Measurements from ENCODE around the gene SLC24A4.

Gene SLC24A4

DNA sequence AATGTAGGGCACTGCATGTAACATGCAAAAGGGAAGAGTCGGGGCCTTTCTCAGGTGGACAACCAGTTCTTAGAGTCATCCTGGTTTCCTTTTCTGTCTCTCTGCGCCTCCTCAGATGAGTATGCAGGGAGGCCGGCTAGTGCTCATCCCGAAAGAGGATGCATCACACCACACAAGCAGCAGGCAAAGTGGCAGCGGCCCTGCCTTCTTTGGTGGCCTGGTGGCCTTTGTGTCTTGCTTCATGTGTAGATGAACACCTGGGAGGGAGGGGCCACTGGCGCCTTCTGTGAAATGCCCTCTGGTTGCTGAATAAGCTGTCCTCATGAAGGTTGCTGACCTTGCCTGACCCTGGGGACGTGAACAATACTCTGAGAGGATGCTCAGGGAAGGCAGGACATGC, 18.0 kb downstream of the SLC24A4 start:
- Histone ChIP-seq H3K79me2 (ENCODE audit: control insufficient read depth, insufficient read depth, low read length, unreplicated experiment) (no peaks in the 10 kb centered on the region), H3K4me3 (ENCODE audit: low read depth, low read length) (no peak overlapping the region), H3K27me3 (ENCODE audit: insufficient read depth, low read length) (peaks cover 80% of the 10 kb centered on the region), H3K4me1 (ENCODE audit: control insufficient read depth, insufficient read depth, low read length, unreplicated experiment) (no peaks in the 10 kb centered on the region), H3K27ac (ENCODE audit: low read depth, low read length) (no peak overlapping the region), H2AFZ (ENCODE audit: low read length, unreplicated experiment) (no peak overlapping the region), H3K36me3 (ENCODE audit: insufficient read depth, low read length) (no peaks in the 10 kb centered on the region)

DNA sequence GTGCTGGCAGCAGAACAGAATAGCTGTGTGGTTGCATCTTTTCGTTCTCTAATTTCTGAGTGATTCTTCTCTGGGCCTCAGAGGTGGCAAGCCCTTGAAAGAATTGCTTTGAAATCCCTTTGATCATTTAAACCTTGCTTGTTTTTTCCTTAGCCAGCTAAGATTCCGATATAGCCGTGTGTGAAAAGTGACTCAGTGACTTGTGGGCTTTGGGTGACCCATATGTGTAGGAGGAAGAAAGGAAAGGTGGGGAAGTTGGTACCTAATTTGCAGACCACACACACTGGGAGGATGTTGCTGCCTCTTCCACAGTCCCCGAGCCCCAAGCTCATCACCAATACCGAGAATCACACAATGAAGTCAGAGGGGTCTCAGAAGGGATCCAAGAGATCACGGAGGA, 18.8 kb downstream of the SLC24A4 start:
- H3K27ac ChIP-seq (ENCODE audit: low read depth, low read length), result no peak overlapping the region
- H3K79me2 ChIP-seq (ENCODE audit: control insufficient read depth, insufficient read depth, low read length, unreplicated experiment), result no peaks in the 10 kb centered on the region
- H3K4me1 ChIP-seq (ENCODE audit: control insufficient read depth, insufficient read depth, low read length, unreplicated experiment), result no peaks in the 10 kb centered on the region
- no peaks in the 10 kb centered on the region for H3K36me3 ChIP-seq (ENCODE audit: insufficient read depth, low read length)
- peaks cover 76% of the 10 kb centered on the region for H3K27me3 ChIP-seq (ENCODE audit: insufficient read depth, low read length)
- H2AFZ ChIP-seq (ENCODE audit: low read length, unreplicated experiment), result no peak overlapping the region
- H3K4me3 ChIP-seq (ENCODE audit: low read depth, low read length), result no peak overlapping the region

DNA sequence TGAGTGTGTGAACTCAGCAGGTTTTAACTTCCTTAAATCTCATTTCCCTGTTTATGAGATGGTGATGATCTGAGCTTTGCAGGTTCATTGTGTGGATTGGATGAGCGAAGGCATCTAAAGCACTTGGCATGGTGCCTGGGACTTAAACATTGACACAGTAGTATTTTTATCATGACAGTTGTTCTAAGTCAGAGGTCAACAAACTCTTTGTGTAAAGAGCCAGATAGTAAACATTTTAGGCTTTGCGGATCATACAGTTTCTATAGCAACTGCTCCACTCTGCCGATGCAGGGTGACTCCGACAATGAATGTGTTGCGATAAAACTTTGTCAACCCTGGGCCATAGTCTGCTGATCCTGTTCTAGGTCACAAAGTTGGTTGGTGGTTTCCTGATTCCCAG, 25.2 kb downstream of the SLC24A4 start:
- H3K4me3 ChIP-seq (ENCODE audit: low read depth, low read length), result no peak overlapping the region
- H3K4me1 ChIP-seq (ENCODE audit: control insufficient read depth, insufficient read depth, low read length, unreplicated experiment), result no peaks in the 10 kb centered on the region
- H2AFZ ChIP-seq (ENCODE audit: low read length, unreplicated experiment), result no peak overlapping the region
- H3K36me3 ChIP-seq (ENCODE audit: insufficient read depth, low read length), result no peaks in the 10 kb centered on the region
- H3K27me3 ChIP-seq (ENCODE audit: insufficient read depth, low read length), result peaks cover 70% of the 10 kb centered on the region
- H3K27ac ChIP-seq (ENCODE audit: low read depth, low read length), result no peak overlapping the region
- no peaks in the 10 kb centered on the region for H3K79me2 ChIP-seq (ENCODE audit: control insufficient read depth, insufficient read depth, low read length, unreplicated experiment)

DNA sequence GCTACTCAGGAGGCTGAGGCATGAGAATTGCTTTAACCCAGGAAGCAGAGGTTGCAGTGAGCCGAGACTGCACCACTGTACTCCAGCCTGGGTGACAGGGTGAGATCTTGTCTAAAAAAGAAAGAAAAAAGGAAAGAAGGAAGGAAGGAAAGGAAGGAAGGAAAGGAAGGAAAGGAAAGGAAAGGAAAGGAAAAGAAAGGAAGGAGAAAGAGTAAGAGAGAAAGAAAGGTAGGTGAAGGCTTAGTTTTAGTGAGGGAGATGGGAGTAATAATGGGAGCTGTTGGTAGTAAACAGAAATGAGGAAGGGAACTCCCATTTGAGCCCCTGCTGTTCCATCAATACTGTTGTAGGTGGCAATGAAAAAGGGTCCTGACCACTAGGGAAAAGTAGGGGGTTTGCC, 28.8 kb downstream of the SLC24A4 start:
- H3K27me3 ChIP-seq (ENCODE audit: insufficient read depth, low read length), result peaks cover 59% of the 10 kb centered on the region
- no peak overlapping the region for H3K4me3 ChIP-seq (ENCODE audit: low read depth, low read length)
- H3K36me3 ChIP-seq (ENCODE audit: insufficient read depth, low read length), result no peaks in the 10 kb centered on the region
- no peak overlapping the region for H3K27ac ChIP-seq (ENCODE audit: low read depth, low read length)
- no peaks in the 10 kb centered on the region for H3K79me2 ChIP-seq (ENCODE audit: control insufficient read depth, insufficient read depth, low read length, unreplicated experiment)
- H2AFZ ChIP-seq (ENCODE audit: low read length, unreplicated experiment), result no peak overlapping the region
- no peaks in the 10 kb centered on the region for H3K4me1 ChIP-seq (ENCODE audit: control insufficient read depth, insufficient read depth, low read length, unreplicated experiment)

DNA sequence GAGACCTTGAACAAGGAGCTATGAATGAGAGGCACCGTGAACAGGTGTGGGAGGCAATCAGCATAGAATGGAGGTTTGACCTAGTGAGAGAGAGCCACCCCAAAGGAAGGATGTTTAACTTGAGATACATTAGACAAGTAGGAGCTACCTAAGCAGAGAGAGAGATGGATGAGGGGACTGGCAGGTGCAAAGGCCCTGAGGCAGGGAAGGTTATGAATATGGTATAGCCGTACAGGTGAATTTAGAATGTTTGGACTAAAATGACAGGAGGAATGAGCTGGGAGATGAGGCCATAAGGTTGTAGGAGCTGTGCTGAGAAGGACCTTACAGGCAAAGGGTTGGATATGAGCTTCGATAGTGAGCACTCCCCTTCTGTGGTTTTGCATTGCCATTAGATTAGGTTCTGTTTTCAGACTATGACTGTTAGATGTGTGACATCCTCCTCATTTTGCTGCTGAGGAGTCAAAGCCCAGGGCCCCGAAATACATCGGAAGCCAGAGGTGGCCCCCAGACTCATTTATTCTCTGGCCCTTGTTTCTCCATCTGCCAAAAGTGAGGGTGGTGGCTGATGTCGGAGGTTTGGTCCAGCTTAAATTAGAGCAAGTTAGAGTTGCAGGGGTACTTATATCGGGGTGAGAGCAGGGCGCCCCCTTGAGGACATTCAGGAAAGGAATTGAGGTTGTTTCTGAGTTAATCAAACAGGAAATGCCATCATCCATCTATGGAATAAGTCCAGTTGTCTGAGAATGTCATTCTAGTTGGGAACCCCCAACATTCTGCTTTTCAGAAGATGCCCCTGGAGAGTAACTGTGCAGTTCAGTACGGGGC, 29.4 kb downstream of the SLC24A4 start:
- Histone ChIP-seq H3K4me3 (ENCODE audit: low read depth, low read length) (no peak overlapping the region), H3K27ac (ENCODE audit: low read depth, low read length) (no peak overlapping the region), H3K27me3 (ENCODE audit: insufficient read depth, low read length) (peaks cover 58% of the 10 kb centered on the region), H3K4me1 (ENCODE audit: control insufficient read depth, insufficient read depth, low read length, unreplicated experiment) (no peaks in the 10 kb centered on the region), H2AFZ (ENCODE audit: low read length, unreplicated experiment) (no peak overlapping the region), H3K36me3 (ENCODE audit: insufficient read depth, low read length) (no peaks in the 10 kb centered on the region), H3K79me2 (ENCODE audit: control insufficient read depth, insufficient read depth, low read length, unreplicated experiment) (no peaks in the 10 kb centered on the region)

DNA sequence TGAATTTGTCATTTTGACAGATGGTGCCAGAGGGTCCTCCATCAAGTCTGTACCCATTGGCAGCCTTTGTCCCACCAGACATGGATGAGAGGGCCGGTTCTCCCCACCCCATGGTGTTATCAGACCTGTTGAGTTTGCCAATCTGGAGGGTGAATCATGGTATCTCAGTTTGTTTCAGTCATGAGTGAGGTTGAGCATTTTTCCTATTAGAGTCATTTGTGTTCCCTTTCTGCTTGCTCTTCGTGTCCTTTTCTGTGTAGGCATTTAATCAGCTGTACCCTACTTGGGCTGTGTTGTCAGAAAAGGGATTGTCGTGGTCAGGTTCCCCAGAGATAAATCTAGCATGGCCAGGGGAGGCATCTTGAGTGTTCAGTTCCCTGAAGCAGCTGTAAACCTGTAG, 30.5 kb downstream of the SLC24A4 start:
- H2AFZ ChIP-seq (ENCODE audit: low read length, unreplicated experiment), result no peak overlapping the region
- H3K79me2 ChIP-seq (ENCODE audit: control insufficient read depth, insufficient read depth, low read length, unreplicated experiment), result no peaks in the 10 kb centered on the region
- H3K27me3 ChIP-seq (ENCODE audit: insufficient read depth, low read length), result peaks cover 57% of the 10 kb centered on the region
- H3K4me1 ChIP-seq (ENCODE audit: control insufficient read depth, insufficient read depth, low read length, unreplicated experiment), result no peaks in the 10 kb centered on the region
- H3K4me3 ChIP-seq (ENCODE audit: low read depth, low read length), result no peak overlapping the region
- H3K27ac ChIP-seq (ENCODE audit: low read depth, low read length), result no peak overlapping the region
- no peaks in the 10 kb centered on the region for H3K36me3 ChIP-seq (ENCODE audit: insufficient read depth, low read length)

DNA sequence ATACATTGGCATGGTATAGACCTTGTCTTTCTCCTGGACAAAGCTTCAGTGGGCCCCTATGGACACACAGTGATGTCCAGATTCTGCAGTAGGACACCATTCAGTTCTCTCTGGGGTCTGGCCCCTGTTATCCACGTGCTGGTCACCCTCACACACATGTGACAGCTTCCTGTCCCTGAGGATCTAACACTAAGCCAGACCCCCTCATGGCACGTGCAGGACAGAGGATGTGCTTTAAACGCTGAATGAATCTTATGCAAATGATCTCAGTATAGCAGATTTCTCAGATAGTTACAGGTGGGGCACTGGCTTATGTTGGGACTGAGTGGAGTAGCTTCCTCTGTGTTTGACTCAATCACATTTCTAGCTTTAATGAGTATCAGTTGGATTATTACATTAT, 33.7 kb downstream of the SLC24A4 start:
- Histone ChIP-seq H3K36me3 (ENCODE audit: insufficient read depth, low read length) (no peaks in the 10 kb centered on the region), H3K27me3 (ENCODE audit: insufficient read depth, low read length) (peaks cover 44% of the 10 kb centered on the region), H3K4me1 (ENCODE audit: control insufficient read depth, insufficient read depth, low read length, unreplicated experiment) (no peaks in the 10 kb centered on the region), H3K79me2 (ENCODE audit: control insufficient read depth, insufficient read depth, low read length, unreplicated experiment) (no peaks in the 10 kb centered on the region), H3K4me3 (ENCODE audit: low read depth, low read length) (no peak overlapping the region), H3K27ac (ENCODE audit: low read depth, low read length) (no peak overlapping the region), H2AFZ (ENCODE audit: low read length, unreplicated experiment) (no peak overlapping the region)

DNA sequence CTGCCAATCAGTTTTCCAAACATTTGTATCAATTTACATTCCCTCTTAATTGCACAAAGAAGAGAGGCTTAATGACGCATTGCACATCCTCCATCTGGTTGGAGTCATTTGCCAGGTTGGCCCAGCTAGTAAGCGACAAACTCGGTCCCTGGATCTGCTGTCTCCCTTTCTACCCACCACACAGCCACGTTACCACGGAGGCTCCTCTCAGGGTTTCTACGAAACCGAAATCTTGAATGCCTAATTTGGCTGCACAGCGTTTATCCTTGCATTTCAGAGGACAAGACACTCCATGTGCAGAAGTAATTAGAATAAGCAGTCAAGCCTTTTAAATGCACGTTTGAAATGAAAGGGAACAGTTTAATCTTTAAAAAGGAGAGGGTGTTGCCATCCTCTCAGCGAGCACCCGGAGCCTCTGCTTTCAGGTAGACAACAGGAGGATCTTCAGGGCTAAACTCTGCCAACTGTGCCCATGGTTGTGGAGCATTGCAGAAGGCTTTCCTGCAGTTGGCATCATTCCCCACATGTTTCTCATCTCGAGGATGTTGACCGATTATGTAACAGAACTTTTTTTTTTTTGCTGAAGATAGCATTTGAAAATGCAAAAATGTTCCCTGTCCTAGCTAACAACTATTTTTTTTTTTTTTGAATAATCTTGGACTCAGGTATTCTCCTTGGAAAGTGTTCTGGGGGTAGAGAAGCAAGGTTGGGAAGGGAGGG, 37.8 kb downstream of the SLC24A4 start:
- Histone ChIP-seq H3K27ac (ENCODE audit: low read depth, low read length) (no peak overlapping the region), H3K36me3 (ENCODE audit: insufficient read depth, low read length) (no peaks in the 10 kb centered on the region), H3K4me1 (ENCODE audit: control insufficient read depth, insufficient read depth, low read length, unreplicated experiment) (no peaks in the 10 kb centered on the region), H2AFZ (ENCODE audit: low read length, unreplicated experiment) (no peak overlapping the region), H3K27me3 (ENCODE audit: insufficient read depth, low read length) (peaks cover 74% of the 10 kb centered on the region), H3K79me2 (ENCODE audit: control insufficient read depth, insufficient read depth, low read length, unreplicated experiment) (no peaks in the 10 kb centered on the region), H3K4me3 (ENCODE audit: low read depth, low read length) (no peak overlapping the region)

DNA sequence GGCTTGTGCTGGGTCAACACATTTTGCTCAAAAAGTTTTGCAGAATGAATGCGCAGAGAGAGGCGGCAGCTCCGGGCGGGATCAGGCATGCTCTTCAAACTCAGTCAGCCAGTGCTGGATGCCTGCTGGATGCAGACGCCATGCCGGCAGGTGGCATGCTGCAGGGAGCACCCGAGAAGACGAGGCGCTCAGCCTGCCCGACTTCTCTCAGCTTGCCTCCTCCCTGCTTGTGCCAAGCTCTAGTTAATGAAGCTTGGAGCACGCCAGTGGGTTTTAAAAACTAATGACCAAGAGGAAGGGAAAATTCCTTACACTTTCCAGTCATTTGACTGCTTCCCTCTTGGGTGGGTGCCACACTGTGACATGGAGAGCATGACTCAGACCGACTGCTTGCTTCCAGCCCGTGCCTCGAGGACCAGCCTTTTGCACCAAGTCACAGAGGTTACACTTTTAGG, 39.8 kb downstream of the SLC24A4 start:
- Histone ChIP-seq H3K27me3 (ENCODE audit: insufficient read depth, low read length) (peaks cover 73% of the 10 kb centered on the region), H3K79me2 (ENCODE audit: control insufficient read depth, insufficient read depth, low read length, unreplicated experiment) (no peaks in the 10 kb centered on the region), H3K4me3 (ENCODE audit: low read depth, low read length) (no peak overlapping the region), H3K27ac (ENCODE audit: low read depth, low read length) (no peak overlapping the region), H3K36me3 (ENCODE audit: insufficient read depth, low read length) (no peaks in the 10 kb centered on the region), H3K4me1 (ENCODE audit: control insufficient read depth, insufficient read depth, low read length, unreplicated experiment) (no peaks in the 10 kb centered on the region), H2AFZ (ENCODE audit: low read length, unreplicated experiment) (no peak overlapping the region)

DNA sequence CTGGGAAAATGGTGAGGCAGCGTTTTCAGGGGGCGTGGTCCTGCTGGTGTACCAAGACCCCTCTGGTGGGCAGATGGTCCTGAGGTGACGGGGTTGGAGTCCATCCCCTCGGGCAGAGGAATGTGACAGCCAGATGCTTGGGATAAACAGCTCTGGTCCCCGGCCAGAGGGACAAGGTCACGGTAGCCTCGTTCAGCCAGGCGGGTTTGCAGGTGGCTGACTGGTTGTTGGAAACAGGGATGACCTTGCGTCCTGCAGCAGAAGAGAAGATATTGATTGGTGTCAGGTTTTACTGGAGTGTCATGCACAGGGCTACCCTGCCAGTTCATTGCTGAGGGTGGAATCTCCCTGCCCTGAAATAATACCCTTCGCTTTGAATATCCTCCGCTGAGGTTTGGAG, 43.3 kb downstream of the SLC24A4 start:
- Histone ChIP-seq H3K79me2 (ENCODE audit: control insufficient read depth, insufficient read depth, low read length, unreplicated experiment) (no peaks in the 10 kb centered on the region), H3K4me1 (ENCODE audit: control insufficient read depth, insufficient read depth, low read length, unreplicated experiment) (no peaks in the 10 kb centered on the region)

DNA sequence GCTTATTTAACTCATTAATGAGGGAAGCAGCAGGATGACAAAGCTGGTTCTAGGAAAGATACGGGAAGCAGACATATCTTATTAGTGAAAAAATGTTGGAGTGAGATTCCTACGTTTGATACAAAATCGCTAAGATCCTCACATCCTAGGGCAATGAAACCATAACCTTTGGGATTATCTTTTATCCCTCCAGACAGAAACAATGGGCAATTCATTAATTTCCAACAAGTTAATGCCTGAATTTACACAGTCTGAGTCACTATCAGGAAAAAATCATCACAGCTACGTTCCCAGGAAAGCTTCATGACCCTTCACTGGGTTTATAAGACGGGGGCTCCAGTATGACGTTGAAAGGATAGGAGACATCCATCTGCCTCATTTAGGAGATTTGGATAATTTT, 45.0 kb downstream of the SLC24A4 start:
- Histone ChIP-seq H3K36me3 (ENCODE audit: insufficient read depth, low read length) (no peaks in the 10 kb centered on the region), H3K4me3 (ENCODE audit: low read depth, low read length) (no peak overlapping the region), H3K79me2 (ENCODE audit: control insufficient read depth, insufficient read depth, low read length, unreplicated experiment) (no peaks in the 10 kb centered on the region), H2AFZ (ENCODE audit: low read length, unreplicated experiment) (no peak overlapping the region), H3K27me3 (ENCODE audit: insufficient read depth, low read length) (peaks cover 75% of the 10 kb centered on the region), H3K27ac (ENCODE audit: low read depth, low read length) (no peak overlapping the region), H3K4me1 (ENCODE audit: control insufficient read depth, insufficient read depth, low read length, unreplicated experiment) (no peaks in the 10 kb centered on the region)

More for the DNA sequence above, 43.3 kb downstream of the SLC24A4 start:
- H3K4me3 ChIP-seq (ENCODE audit: low read depth, low read length), result no peak overlapping the region
- no peaks in the 10 kb centered on the region for H3K36me3 ChIP-seq (ENCODE audit: insufficient read depth, low read length)
- no peak overlapping the region for H2AFZ ChIP-seq (ENCODE audit: low read length, unreplicated experiment)
- peaks cover 82% of the 10 kb centered on the region for H3K27me3 ChIP-seq (ENCODE audit: insufficient read depth, low read length)
- no peak overlapping the region for H3K27ac ChIP-seq (ENCODE audit: low read depth, low read length)

Measured in ACC112 (cell line).